ENCODE results near the gene POLR3C.

DNA sequence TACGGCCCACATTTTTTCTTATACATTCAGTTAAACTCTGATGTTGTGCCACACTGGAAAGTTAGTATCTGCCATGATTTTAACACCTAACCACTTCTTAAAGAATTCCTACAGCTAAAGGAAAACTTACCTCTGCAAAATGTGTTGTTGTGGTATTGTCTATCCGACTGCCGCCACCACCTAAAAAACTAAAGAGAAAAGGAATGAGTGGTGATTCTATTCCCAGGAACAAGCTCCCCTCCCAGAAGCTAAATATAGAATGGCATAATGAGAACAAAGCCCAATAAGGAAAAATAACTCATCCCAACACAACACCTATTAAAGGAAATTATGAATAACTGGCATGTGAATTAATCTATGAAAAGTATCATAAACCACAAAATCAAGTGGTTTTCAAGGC, 39.6 kb upstream of the POLR3C start:
- TF ChIP-seq EZH2 (IDR thresholded peaks at IDR 0.05) (no peak), POLR2AphosphoS5 (IDR thresholded peaks at IDR 0.05; ENCODE audit: borderline replicate concordance, low read depth, low read length) (no peak), FOXP2 (optimal IDR thresholded peaks at IDR 0.05; ENCODE audit: control extremely low read depth, extremely low read length, insufficient read depth) (no peak)

Measured in SK-N-MC (cell line).